ENCODE measurements around the gene FAF1. TPM values are rescaled to one million over a fixed set of nuclear protein-coding genes. Genes with fewer than 3 reads are reported as not detected.

FAF1 gene
- polyA plus RNA-seq, 1 of the 3 experiments (the other 2 are of a cell fraction), result 8.7 TPM

GRCh38 chr1:50609508-50609907, 350.6 kb downstream of the FAF1 start:
- POLR2A ChIA-PET, result no interaction called here
- Histone ChIP-seq H3K27ac (ENCODE audit: low read depth in 2 of 2, low read length in 1 of 2) (no peak overlapping the region), H3K9ac (no peak overlapping the region), H3K4me2 (no peak overlapping the region), H3K36me3 (replicated peaks in 1 of 2; ENCODE audit: control insufficient read depth in 1 of 2, insufficient read depth in 2 of 2, low read length in 1 of 2) (no peaks in the 10 kb centered on the region), H3K4me1 (ENCODE audit: control insufficient read depth in 1 of 2, insufficient read depth in 2 of 2, low read depth in 1 of 2, low read length in 1 of 2) (no peaks in the 10 kb centered on the region; a peak in 1 of 4 replicates), H2AFZ (ENCODE audit: low read depth) (no peak overlapping the region), H4K20me1 (ENCODE audit: insufficient read depth) (no peaks in the 10 kb centered on the region), H3F3A (replicated peaks; ENCODE audit: insufficient read depth) (peaks cover 4% of the 10 kb centered on the region), H3K4me3 (ENCODE audit: low read depth in 2 of 2, low read length in 1 of 2) (no peak overlapping the region), H3K79me2 (ENCODE audit: insufficient read depth) (no peaks in the 10 kb centered on the region), H3K9me2 (no peaks in the 10 kb centered on the region), H3K9me3 (no peaks in the 10 kb centered on the region), H3K27me3 (ENCODE audit: insufficient read depth) (no peaks in the 10 kb centered on the region)
- no peak for TF ChIP-seq MAX (IDR thresholded peaks at IDR 0.05; ENCODE audit: low read depth)
- TF ChIP-seq GATA2 (CRISPR knock-in tag; IDR thresholded peaks at IDR 0.05), result no peak
- no peak for TF ChIP-seq IRF3 (IDR thresholded peaks at IDR 0.05; ENCODE audit: low read depth, low read length)
- no peak for TF ChIP-seq NFIC (IDR thresholded peaks at IDR 0.05; ENCODE audit: borderline replicate concordance)
- no peak for TF ChIP-seq RCOR1 (IDR thresholded peaks at IDR 0.05; ENCODE audit: low read length)
- TF ChIP-seq FOXM1 (IDR thresholded peaks at IDR 0.05; ENCODE audit: low read depth), result no peak
- CTCF ChIA-PET, result interaction anchor here (0.9 kb wide), 1 partner anchor 89 kb away, joined by 3 read pairs; no protein-coding TSS in a partner anchor
- DNase-seq, result no peak
- 93% methylated on average over 3 of the region's 3 CpGs for WGBS (ENCODE audit: low lambda C conversion rate)

DNA sequence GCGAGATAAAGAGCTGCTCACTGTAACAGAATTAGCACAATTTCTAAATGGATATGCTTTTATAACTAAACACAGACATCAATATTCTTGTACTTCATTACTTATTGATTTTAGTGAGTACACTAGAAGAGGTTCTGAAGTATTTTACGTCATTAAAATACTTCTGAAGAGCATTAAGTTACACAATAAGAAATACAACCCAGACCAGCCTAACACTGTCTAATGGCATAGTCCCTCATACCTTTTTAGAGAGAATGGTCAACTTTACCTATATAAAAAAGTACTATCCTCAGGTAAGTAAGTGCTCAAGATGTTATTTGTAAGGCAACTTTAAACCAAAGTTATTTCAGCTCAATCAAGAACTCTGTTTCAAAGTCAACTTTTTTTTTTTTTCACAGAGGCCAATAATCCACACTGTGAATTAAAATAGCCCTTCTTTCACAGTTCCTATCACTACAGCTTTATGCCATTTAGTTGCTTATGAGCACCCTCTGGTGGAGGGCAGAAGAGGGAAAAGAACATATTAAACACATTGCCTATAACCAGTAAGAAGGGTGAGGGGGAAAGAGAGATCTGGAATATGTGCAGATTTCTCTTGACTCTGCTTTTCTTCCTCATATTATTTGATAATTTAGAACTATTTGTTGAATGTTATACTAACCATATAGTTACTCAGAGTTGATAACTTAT, 354.7 kb downstream of the FAF1 start:
- H3F3A ChIP-seq (replicated peaks; ENCODE audit: insufficient read depth), result peaks cover 21% of the 10 kb centered on the region
- H3K27ac ChIP-seq (ENCODE audit: low read depth in 2 of 2, low read length in 1 of 2), result no peak overlapping the region
- CTCF ChIA-PET, result interaction anchor here (0.6 to 1.3 kb wide), 8 partner anchors 12 to 1379 kb away, joined by 3 to 4 read pairs (median 3); no protein-coding TSS in a partner anchor
- no peaks in the 10 kb centered on the region for H3K9me3 ChIP-seq
- peaks cover 2 to 18% of the 10 kb centered on the region in 2 experiments for H3K4me1 ChIP-seq (ENCODE audit: control insufficient read depth in 1 of 2, insufficient read depth in 2 of 2, low read depth in 1 of 2, low read length in 1 of 2)
- peak; percentile 70 for TF ChIP-seq RAD21 (IDR thresholded peaks at IDR 0.05; ENCODE audit: low read length)
- no peak for TF ChIP-seq TCF12 (IDR thresholded peaks at IDR 0.05)
- peak; percentile 64 for TF ChIP-seq CTCF (IDR thresholded peaks at IDR 0.05)
- TF ChIP-seq SMC3 (IDR thresholded peaks at IDR 0.05; ENCODE audit: low read depth, low read length), result peak; percentile 53
- TF ChIP-seq EP300 (IDR thresholded peaks at IDR 0.05; ENCODE audit: borderline replicate concordance in 1 of 2, low read depth in 1 of 2, low read length in 1 of 2), result no peak
- H3K79me2 ChIP-seq (ENCODE audit: insufficient read depth), result peaks cover 5% of the 10 kb centered on the region; the same call in 1 of the 2 replicates
- POLR2A ChIA-PET, result interaction anchor here (0.9 kb wide), 1 partner anchor 14 kb away, joined by 4 read pairs; no protein-coding TSS in a partner anchor
- H2AFZ ChIP-seq (ENCODE audit: low read depth), result no peak overlapping the region
- H3K4me2 ChIP-seq, result no peak overlapping the region
- peak; percentile 21 for DNase-seq
- H3K27me3 ChIP-seq (ENCODE audit: insufficient read depth), result no peaks in the 10 kb centered on the region
- H3K9me2 ChIP-seq, result no peaks in the 10 kb centered on the region
- H3K9ac ChIP-seq, result no peak overlapping the region
- no peaks in the 10 kb centered on the region for H4K20me1 ChIP-seq (ENCODE audit: insufficient read depth)
- WGBS (ENCODE audit: low lambda C conversion rate), result 94% methylated on average over 2 of the region's 2 CpGs
- no peaks in the 10 kb centered on the region for H3K36me3 ChIP-seq (replicated peaks in 1 of 2; ENCODE audit: control insufficient read depth in 1 of 2, insufficient read depth in 2 of 2, low read length in 1 of 2)
- H3K4me3 ChIP-seq (ENCODE audit: low read depth in 2 of 2, low read length in 1 of 2), result no peak overlapping the region
